GM12872 (cell line): ENCODE results near the gene METTL24.

Experiments used
- TF ChIP-seq, protein P1 (sequence below): IDR thresholded peaks from 3 replicates; pipeline ENCODE4 v1.5.1; 2011; ENCODE audit warnings: low read depth, mild to moderate bottlenecking, low read length, moderate library complexity; ENCODE audit not compliant: insufficient read depth

Gene METTL24

DNA sequence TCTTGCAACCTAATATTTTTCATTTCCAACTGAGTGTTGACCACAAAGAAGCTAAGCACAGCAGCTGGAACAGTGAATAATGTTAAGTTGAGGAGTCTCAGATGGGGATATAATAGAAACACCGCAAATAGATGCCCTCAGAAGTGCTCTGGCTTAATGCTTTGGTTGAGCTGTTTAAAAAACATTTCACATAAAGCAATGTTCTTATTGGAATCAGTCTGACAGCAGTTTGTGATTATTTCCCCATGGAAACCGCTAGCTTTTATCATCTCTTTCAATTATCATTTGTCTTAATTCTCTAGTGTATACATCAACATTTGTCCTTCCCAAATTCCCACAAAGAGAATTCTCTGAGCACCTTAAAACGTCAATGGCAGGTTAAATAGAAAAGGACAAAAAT is 30.8 kb downstream of the METTL24 start:
- TF ChIP-seq, protein P1, sequence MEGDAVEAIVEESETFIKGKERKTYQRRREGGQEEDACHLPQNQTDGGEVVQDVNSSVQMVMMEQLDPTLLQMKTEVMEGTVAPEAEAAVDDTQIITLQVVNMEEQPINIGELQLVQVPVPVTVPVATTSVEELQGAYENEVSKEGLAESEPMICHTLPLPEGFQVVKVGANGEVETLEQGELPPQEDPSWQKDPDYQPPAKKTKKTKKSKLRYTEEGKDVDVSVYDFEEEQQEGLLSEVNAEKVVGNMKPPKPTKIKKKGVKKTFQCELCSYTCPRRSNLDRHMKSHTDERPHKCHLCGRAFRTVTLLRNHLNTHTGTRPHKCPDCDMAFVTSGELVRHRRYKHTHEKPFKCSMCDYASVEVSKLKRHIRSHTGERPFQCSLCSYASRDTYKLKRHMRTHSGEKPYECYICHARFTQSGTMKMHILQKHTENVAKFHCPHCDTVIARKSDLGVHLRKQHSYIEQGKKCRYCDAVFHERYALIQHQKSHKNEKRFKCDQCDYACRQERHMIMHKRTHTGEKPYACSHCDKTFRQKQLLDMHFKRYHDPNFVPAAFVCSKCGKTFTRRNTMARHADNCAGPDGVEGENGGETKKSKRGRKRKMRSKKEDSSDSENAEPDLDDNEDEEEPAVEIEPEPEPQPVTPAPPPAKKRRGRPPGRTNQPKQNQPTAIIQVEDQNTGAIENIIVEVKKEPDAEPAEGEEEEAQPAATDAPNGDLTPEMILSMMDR, result no peak

DNA sequence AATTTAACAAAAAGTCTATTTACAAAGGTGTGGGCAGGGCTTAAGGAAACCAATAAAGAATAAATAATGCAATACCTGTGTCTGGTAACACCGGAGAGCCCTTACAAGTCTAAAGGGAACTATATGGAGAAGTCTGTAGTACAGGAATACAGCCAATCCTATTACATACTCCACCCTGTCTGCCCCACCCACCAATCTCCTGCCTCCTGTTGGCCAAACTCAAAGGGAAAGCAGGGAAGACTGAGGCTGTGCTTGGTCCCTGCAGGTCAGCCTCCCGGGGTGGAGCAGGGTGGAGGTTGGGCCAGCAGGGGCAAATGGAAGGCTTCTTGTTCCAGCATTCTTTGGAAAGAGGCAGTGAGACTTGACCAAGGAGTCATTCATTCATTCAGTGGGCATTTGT is 31.5 kb downstream of the METTL24 start:
- TF ChIP-seq, protein P1, result no peak

DNA sequence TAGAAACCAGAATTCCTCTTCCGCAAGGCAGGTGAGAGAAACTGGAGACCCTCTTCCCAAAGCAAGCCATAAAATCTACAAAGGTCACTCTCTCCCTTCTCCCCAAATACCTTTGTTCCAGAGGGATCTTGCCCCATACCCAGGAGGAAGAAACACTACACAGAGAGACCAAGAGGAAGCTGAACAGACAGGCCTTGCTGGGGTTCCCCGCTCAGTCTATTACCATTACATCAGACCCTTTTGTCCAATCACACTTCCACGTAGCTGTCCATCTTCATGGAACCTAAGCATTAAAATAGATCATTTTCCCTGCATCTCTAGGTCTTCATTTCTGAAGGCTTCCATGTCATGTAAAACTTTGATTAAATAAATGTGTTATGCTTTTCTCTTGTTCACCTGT is 32.1 kb downstream of the METTL24 start:
- TF ChIP-seq, protein P1, result no peak

DNA sequence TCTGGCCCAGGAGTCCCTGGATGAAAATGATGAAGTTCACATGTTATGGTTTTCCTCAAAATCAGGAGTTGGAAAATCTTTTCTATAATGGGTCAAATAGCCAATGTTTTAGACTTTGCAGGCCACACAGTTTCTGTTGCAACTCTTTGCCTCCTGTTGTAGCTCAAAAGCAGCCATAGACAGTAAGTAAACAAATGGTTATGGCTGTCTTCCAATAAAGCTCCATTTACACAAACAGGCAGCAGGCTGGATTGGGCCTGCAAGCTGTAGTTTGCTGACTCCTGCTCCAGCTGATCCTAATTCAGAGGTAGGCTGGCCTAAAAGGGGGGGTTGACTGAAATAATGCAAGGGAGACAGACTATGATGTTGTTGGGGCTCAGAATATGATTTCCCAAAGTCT is 33.0 kb downstream of the METTL24 start:
- TF ChIP-seq, protein P1, result no peak

DNA sequence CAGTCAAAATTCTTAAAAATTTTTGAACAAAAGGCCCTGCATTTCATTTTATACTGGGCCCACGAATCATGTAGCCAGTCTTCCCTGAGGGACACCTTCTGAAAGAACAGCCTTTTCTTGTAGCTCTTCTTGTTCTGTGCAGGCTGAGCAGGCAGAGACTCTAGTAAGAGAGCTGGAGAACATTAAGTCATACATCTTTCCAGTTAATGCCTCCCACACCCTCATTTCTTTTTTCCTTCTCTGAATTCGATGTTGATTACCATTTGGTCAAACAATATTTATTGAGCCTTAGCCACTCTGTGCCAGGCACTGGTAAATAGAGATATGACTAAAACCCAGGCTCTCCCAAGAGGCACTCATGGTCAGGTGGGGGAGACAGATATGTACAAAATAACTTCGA is 33.6 kb downstream of the METTL24 start:
- TF ChIP-seq, protein P1, result no peak

DNA sequence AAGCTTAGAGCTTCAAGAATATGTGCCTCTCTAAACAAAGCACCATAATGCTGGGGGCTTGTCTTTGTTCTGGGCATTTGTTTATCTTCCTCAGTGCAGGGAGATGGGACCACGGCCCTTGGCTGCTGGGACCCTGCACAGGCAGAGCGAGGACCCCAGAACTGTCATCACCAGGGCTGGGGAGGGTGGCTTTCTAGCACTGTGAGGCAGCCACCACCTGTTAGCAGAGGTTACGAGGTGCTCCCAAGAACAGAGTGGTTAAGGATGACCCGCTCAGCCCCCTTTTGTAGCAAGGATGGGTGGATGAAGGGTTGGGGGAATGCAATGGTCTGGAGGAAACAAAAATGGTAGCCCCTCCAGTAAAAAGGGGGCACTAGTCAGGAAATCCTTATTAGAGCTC is 34.9 kb downstream of the METTL24 start:
- TF ChIP-seq, protein P1, result no peak

DNA sequence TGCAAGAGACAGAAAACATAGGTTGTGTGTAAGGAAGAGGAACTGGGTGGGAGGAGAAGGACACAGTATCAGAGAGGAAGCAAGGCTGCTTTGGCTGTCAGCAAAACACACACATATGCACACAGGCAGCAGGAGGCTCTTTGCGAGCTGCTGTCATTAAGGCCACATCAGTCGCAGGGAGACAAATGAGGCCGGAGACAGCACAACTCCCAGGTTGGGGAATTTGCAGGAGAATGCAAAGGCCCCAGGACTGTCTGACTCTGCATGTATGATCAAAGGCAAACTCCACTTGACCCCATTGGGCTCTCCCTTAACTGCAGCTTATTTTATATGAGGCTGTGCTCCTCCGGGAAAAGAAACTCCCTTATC is 35.3 kb downstream of the METTL24 start:
- TF ChIP-seq, protein P1, result no peak

DNA sequence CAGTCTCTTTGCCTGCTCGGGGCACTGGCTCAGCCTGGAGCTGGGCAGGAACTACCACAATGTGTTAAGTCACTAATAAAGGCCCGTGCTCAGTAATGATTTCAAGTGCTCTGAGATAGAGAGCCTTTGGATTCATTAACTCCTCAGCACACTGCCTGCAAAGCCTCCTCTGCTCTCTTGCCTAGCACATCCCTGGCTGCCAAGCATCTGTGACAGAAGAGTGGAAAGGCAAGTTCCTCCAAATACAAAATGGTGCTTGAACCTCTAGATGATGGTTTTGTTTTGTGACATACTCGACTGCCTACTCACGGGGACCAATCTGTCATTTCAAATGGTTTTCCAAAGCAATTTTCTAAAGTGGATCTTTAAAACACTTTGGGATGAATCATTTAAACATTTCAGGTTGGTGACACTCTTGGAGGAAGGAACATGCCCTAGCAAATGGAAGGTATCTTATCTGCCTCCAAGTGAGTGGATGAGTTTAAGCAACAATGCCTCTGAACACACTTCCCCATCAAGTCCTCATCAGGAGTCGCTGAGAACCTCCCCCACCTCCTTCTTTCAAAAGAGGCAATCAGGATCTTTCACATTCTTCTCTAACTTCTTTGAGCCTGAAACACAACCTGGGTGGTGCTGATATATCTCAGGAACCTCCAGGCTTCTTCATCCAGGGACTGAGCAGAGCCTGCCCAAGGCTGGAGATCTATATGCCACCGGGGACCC is 35.8 kb downstream of the METTL24 start:
- TF ChIP-seq, protein P1, result no peak
